HepG2 (cell line): Measurements from ENCODE around the gene ZDHHC14.

Experiments used
- FOXO4 ChIP-seq: sonication (generic); formaldehyde crosslinking; conservative IDR thresholded peaks from 2 replicates; pipeline ENCODE4 v1.8.1; 2023; ENCODE audit warnings: missing genetic modification reagents
- TCF7L2 ChIP-seq: IDR thresholded peaks from 2 replicates; pipeline ENCODE4 v1.6.1; 2011; ENCODE audit warnings: mild to moderate bottlenecking, low read depth, low read length, moderate library complexity
- ZFP36 ChIP-seq: fragments of 150-350 bp; IDR thresholded peaks from 2 replicates; pipeline ENCODE4 v1.6.1; 2018; ENCODE audit warnings: borderline replicate concordance, low read length, low read depth; ENCODE audit not compliant: partially characterized antibody
- ZNF253 ChIP-seq: sonication (generic); formaldehyde crosslinking; IDR thresholded peaks from 2 replicates; pipeline ENCODE4 v1.8.0; 2022; ENCODE audit warnings: mild to moderate bottlenecking, missing genetic modification reagents, borderline replicate concordance
- TF ChIP-seq, protein P1 (sequence below): sonication (generic); formaldehyde crosslinking; IDR thresholded peaks from 2 replicates; pipeline ENCODE4 v1.5.0; 2020; ENCODE audit warnings: mild to moderate bottlenecking, missing genetic modification reagents, moderate library complexity
- TF ChIP-seq, protein P2 (sequence below): sonication (generic); formaldehyde crosslinking; conservative IDR thresholded peaks from 2 replicates; pipeline ENCODE4 v1.4.0; 2020; ENCODE audit warnings: missing genetic modification reagents

- no peak for TF ChIP-seq TCF7L2
- no peak for TF ChIP-seq FOXO4 (CRISPR knock-in tag)
- TF ChIP-seq, protein P1, sequence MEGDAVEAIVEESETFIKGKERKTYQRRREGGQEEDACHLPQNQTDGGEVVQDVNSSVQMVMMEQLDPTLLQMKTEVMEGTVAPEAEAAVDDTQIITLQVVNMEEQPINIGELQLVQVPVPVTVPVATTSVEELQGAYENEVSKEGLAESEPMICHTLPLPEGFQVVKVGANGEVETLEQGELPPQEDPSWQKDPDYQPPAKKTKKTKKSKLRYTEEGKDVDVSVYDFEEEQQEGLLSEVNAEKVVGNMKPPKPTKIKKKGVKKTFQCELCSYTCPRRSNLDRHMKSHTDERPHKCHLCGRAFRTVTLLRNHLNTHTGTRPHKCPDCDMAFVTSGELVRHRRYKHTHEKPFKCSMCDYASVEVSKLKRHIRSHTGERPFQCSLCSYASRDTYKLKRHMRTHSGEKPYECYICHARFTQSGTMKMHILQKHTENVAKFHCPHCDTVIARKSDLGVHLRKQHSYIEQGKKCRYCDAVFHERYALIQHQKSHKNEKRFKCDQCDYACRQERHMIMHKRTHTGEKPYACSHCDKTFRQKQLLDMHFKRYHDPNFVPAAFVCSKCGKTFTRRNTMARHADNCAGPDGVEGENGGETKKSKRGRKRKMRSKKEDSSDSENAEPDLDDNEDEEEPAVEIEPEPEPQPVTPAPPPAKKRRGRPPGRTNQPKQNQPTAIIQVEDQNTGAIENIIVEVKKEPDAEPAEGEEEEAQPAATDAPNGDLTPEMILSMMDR (CRISPR knock-in tag), result no peak
- TF ChIP-seq, protein P2, sequence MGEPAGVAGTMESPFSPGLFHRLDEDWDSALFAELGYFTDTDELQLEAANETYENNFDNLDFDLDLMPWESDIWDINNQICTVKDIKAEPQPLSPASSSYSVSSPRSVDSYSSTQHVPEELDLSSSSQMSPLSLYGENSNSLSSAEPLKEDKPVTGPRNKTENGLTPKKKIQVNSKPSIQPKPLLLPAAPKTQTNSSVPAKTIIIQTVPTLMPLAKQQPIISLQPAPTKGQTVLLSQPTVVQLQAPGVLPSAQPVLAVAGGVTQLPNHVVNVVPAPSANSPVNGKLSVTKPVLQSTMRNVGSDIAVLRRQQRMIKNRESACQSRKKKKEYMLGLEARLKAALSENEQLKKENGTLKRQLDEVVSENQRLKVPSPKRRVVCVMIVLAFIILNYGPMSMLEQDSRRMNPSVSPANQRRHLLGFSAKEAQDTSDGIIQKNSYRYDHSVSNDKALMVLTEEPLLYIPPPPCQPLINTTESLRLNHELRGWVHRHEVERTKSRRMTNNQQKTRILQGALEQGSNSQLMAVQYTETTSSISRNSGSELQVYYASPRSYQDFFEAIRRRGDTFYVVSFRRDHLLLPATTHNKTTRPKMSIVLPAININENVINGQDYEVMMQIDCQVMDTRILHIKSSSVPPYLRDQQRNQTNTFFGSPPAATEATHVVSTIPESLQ (CRISPR knock-in tag), result no peak
- TF ChIP-seq ZNF253 (CRISPR knock-in tag), result no peak
- no peak for TF ChIP-seq ZFP36
These were observed 34.6 kb upstream of the ZDHHC14 start for GRCh38 chr6:157346373-157346772.
